Colonic mucosa (tissue), 4 donors: ENCODE measurements around the gene NFIA. TPM values are rescaled to one million over a fixed set of nuclear protein-coding genes. Genes with fewer than 3 reads are reported as not detected.

Source experiments
- DNase-seq: peaks from one replicate; pipeline ENCODE4 v3.0.0-alpha.2; 2020
- H3K27ac ChIP-seq: fragments of 200-600 bp; one replicate; pipeline ENCODE4 v1.8.0; 2021
- H3K27me3 ChIP-seq: fragments of 200-600 bp; one replicate; pipeline ENCODE4 v1.8.0; 2021
- H3K36me3 ChIP-seq: fragments of 200-600 bp; one replicate; pipeline ENCODE4 v1.8.0; 2021
- H3K4me1 ChIP-seq: fragments of 200-600 bp; one replicate; pipeline ENCODE4 v1.8.0; 2021; ENCODE audit warnings: mild to moderate bottlenecking
- H3K4me3 ChIP-seq: fragments of 200-600 bp; one replicate; pipeline ENCODE4 v1.8.0; 2021
- H3K9ac ChIP-seq, 2 donors: one replicate each; pipeline ENCODE4 v1.7.0; 2013; ENCODE audit warnings: control low read depth in 2 of 2, low read depth in 2 of 2, low read length in 2 of 2
- H3K9me3 ChIP-seq: fragments of 200-600 bp; one replicate; pipeline ENCODE4 v1.8.0; 2021
- CTCF ChIP-seq: fragments of 200-600 bp; IDR thresholded peaks from one replicate; pipeline ENCODE4 v1.8.0; 2022; ENCODE audit warnings: antibody characterized with exemption, mild to moderate bottlenecking
- intact Hi-C: fragments of 100-400 bp; cut with DNase I; formaldehyde crosslinking; loops from one replicate; pipeline ENCODE4 v1.14.1; 2022
- total RNA-seq, 2 donors: library from RNA; stranded (reverse); fragmentation: NEBNext Ultra II Directional in 1 of 2; extraction: Animal tissue kit (Norgen Biotek cat#: 25700) in 1 of 2; gene quantifications; one replicate each; pipeline ENCODE4 v1.2.1, GENCODE V29; 2021
- donor health status: healthy.
- donor health status: DM: no; HTN: no; CAD: no.
- donor health status: DM: no; HTN: no; CAD: no.

NFIA gene
- total RNA-seq, 2 donors from 2014 or later: 36.0 to 44.2 TPM

- no peaks in the 10 kb centered on the region for H3K36me3 ChIP-seq
- intact Hi-C loops: no loop called here
- no peak overlapping the region for H3K9ac ChIP-seq
- no peaks in the 10 kb centered on the region for H3K27me3 ChIP-seq
- H3K4me1 ChIP-seq: no peaks in the 10 kb centered on the region
- no peak overlapping the region for H3K27ac ChIP-seq
- TF ChIP-seq CTCF: no peak
- H3K9me3 ChIP-seq: no peaks in the 10 kb centered on the region
- no peak overlapping the region for H3K4me3 ChIP-seq
- no peak for DNase-seq
Observed at GRCh38 chr1:61210435-61211154, 128.2 kb downstream of the NFIA start.

DNA sequence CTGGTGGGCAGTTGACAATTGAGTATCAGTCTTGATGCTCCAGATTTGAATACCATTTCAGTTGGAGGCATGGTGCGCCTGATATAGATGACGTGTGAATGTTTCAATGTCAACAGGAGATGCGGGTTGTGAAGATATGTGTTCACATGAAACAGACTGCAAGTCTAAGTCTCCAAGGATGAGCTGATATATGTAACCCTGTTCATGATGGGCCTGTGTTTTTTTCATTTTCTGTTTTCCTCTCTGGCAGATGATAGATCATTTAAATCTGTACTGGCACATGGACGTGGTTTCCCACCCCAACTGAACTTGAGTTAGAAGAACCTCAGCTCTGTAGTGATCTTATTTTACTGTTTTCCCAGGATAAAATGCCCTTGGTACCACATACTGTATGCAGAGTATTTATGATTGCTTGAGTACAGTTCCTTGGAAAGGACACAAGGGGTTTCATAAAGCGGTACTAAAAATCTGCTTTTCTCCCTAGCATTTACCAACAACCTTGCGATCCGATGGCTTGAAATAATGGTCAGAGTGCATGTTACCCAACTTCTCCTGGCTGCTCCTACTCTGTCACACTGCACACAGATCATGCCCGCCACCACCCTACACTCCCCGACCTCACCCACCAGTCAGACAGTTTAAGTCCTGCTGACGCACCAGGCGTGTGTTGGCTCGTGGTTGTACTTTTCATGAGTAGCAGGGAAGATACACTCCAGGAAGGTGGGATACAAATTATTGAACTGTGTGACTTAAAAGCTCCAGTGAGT, 131.1 kb downstream of the NFIA start:
- no peak for DNase-seq
- no peak for TF ChIP-seq CTCF
- H3K27ac ChIP-seq: no peak overlapping the region
- no peaks in the 10 kb centered on the region for H3K36me3 ChIP-seq
- no peaks in the 10 kb centered on the region for H3K27me3 ChIP-seq
- H3K9me3 ChIP-seq: no peaks in the 10 kb centered on the region
- intact Hi-C loops: no loop called here
- no peak overlapping the region for H3K4me3 ChIP-seq
- no peak overlapping the region for H3K9ac ChIP-seq
- no peaks in the 10 kb centered on the region for H3K4me1 ChIP-seq

DNA sequence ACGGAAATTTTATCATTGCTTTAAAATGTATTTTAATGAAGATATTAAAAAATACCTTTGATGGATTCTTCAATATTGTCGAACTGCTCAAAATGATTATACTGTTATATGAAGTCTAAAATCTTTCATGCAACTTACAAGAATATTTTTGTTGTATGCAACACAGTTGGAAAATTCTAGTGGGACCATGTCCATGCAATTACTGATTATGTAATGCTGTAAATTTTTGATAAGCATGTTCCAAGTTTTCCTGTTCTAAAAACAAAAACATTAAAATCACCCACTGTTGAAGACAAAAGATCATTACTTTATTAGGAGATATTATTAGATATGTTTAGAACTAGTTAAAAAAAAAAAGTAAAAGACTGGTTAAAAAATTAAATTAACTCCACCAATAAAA, 132.8 kb downstream of the NFIA start:
- intact Hi-C loops: no loop called here
- no peaks in the 10 kb centered on the region for H3K36me3 ChIP-seq
- H3K4me1 ChIP-seq: no peaks in the 10 kb centered on the region
- no peaks in the 10 kb centered on the region for H3K9me3 ChIP-seq
- no peak overlapping the region for H3K9ac ChIP-seq
- TF ChIP-seq CTCF: no peak
- no peaks in the 10 kb centered on the region for H3K27me3 ChIP-seq
- no peak overlapping the region for H3K27ac ChIP-seq
- H3K4me3 ChIP-seq: no peak overlapping the region
- no peak for DNase-seq

DNA sequence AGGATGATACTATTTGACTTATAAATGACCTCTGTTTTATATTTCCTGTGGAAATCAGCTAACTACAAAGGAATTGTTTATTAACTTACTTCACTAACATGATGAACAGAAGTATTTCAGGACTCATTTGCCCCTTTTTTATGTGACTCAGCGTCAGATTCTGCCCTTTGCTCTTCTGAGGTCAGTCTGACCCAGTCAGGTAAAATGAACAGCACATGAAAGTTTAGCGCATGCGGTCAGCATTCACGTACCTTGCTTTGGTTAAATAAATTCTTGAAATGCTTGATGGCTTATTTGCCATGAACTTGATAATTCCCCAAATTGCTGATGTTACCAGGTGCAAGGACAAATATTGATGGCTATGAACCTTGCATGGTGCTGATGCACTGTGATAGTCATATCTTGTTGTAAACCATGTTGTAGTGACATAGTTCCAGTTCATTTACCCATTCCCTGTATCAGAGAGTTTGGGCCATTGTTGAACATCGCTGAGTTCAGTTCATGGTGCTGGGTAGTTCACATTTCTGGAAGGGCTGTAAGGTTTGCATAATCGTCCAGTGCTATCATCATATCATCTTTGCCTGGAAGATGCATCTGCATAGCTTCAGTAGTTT, 133.4 kb downstream of the NFIA start:
- no peak overlapping the region for H3K4me3 ChIP-seq
- TF ChIP-seq CTCF: no peak
- DNase-seq: no peak
- no peaks in the 10 kb centered on the region for H3K9me3 ChIP-seq
- H3K4me1 ChIP-seq: no peaks in the 10 kb centered on the region
- no peaks in the 10 kb centered on the region for H3K27me3 ChIP-seq
- intact Hi-C loops: no loop called here
- H3K36me3 ChIP-seq: no peaks in the 10 kb centered on the region
- H3K9ac ChIP-seq: no peak overlapping the region
- no peak overlapping the region for H3K27ac ChIP-seq

DNA sequence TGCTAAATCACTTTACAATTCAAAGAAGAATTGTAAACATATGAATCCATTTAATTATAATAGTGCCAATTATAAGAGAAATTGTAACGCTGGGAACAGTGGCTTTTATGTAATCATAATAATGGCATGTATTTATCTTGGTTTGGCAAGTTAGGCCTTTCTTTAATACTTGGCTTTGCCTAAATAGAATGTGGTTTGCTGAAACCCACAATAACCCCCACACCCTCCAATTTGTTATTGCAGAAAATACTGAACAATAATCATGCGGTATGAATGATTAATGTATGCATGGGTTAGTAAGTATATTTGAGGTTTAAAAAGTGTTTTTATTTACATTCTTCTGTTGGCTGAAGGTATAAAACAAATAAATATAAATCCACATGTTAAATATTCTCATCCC, 138.2 kb downstream of the NFIA start:
- DNase-seq: no peak
- H3K27me3 ChIP-seq: no peaks in the 10 kb centered on the region
- no peak for TF ChIP-seq CTCF
- H3K9ac ChIP-seq: no peak overlapping the region
- no peaks in the 10 kb centered on the region for H3K36me3 ChIP-seq
- no peaks in the 10 kb centered on the region for H3K4me1 ChIP-seq
- H3K4me3 ChIP-seq: no peak overlapping the region
- H3K9me3 ChIP-seq: no peaks in the 10 kb centered on the region
- intact Hi-C loops: no loop called here
- no peak overlapping the region for H3K27ac ChIP-seq
